Measurements from ENCODE around the gene TMBIM1. TPM values are rescaled to one million over a fixed set of nuclear protein-coding genes. Genes with fewer than 3 reads are reported as not detected.
A peak's percentile ranks its signal among the peaks of the same experiment; 100 is the strongest.

The TMBIM1 gene
- polyA plus RNA-seq, 1 experiment, result 206 TPM

DNA sequence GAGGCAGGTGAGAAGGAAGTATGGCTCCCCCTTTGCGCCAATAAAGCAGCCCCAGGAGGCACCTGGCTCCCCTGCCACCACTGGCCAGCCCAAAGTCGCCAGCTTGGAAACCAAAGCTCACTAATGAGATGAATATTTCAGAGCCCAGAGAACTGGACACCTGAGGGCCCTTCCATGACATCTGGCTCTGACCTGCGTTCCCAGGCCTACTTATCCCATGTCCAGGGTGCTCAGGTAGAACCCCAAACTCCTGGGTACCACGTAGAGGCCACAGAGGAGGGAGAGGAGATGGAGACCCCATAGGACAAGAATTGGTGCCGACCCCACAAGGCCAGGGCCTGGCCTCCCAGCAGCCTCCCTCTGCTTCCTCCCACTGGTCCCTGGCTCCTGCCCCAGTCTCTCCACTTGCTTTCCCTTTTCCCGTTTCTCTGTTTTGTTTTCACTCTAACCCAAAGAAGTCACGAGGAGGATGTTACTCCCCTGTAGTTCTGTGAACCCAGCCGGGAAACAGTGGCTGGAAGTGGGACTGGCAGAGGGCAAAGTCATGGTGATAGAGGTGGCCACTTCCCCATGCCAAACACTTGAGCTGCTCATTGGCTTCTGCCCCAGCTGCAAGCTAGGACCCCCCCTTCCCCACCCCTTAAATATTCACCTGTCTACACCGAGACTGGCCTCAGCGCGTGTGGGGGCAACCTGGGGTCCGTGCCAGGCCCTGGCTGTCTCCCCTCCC, 820 bp downstream of the TMBIM1 start:
- Histone ChIP-seq H3K27me3 (ENCODE audit: control insufficient read depth, insufficient read depth, low read length) (no peaks in the 10 kb centered on the region), H3K36me3 (ENCODE audit: control insufficient read depth, insufficient read depth, low read length) (no peaks in the 10 kb centered on the region; the same call in 1 of the 2 replicates), H3K4me3 (ENCODE audit: low read depth, low read length) (peak overlapping the region; percentile 89)
- no peak for DNase-seq (ENCODE audit: low read depth)
- no peak for TF ChIP-seq CTCF (IDR thresholded peaks at IDR 0.05; ENCODE audit: insufficient read depth, low read depth, low read length)
- CTCF ChIA-PET, result interaction anchor here (0.6 to 17.8 kb wide), 12 partner anchors 9 to 584 kb away, joined by 3 to 244 read pairs (median 4); partner anchors contain the start of gene CATIP
- POLR2A ChIA-PET, result no interaction called here

GRCh38 chr2:218290316-218291261, 1.7 kb downstream of the TMBIM1 start:
- no peak for DNase-seq (ENCODE audit: low read depth)
- POLR2A ChIA-PET, result interaction anchor here (0.6 kb wide), 1 partner anchor 64 kb away, joined by 3 read pairs; no protein-coding TSS in a partner anchor
- Histone ChIP-seq H3K27me3 (ENCODE audit: control insufficient read depth, insufficient read depth, low read length) (no peaks in the 10 kb centered on the region), H3K4me3 (ENCODE audit: low read depth, low read length) (peak overlapping the region; percentile 89), H3K36me3 (ENCODE audit: control insufficient read depth, insufficient read depth, low read length) (no peaks in the 10 kb centered on the region; the same call in 1 of the 2 replicates)
- TF ChIP-seq CTCF (IDR thresholded peaks at IDR 0.05; ENCODE audit: insufficient read depth, low read depth, low read length), result no peak
- CTCF ChIA-PET, result interaction anchor here (1.0 to 4.2 kb wide), 5 partner anchors 12 to 106 kb away, joined by 3 to 38 read pairs (median 6); partner anchors contain the start of gene CATIP

DNA sequence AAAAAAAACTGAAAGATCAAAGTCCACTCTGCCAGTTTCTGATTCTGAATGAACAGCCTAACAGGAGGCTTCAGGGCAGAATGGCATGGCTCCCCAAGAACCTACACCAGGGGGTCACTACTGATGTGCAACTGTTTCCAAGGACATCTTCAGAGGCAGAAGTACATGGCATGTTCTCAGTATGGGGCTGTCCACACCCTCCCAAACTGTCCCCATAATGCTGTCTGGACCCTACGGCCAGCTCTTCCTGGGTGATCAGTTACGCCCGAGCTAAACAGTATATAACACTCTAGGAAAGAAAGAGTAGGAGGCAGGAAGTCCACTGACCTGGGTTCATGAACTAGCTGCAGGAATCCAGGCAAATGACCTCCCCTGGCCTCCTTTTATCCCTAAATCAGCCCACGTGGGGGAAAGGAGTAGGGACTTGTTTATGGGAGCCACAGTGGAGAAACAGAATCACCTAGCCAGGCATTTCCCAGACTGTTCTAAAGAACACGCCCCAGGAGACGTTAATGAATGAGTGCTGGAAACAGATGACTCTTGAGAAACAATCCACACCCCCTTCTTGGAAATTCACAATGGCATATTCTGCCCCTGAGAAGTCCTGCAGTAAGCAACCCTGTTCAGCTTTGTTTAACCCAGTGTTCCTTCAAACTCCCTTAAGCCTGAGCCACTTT, 2.5 kb downstream of the TMBIM1 start:
- POLR2A ChIA-PET, result interaction anchor here (0.6 kb wide), 1 partner anchor 63 kb away, joined by 3 read pairs; no protein-coding TSS in a partner anchor
- no peak for DNase-seq (ENCODE audit: low read depth)

More for the DNA sequence above, 2.5 kb downstream of the TMBIM1 start:
- CTCF ChIA-PET, result interaction anchor here (1.0 to 4.2 kb wide), 4 partner anchors 11 to 106 kb away, joined by 3 to 38 read pairs (median 4); partner anchors contain the start of gene CATIP
- no peak for TF ChIP-seq CTCF (IDR thresholded peaks at IDR 0.05; ENCODE audit: insufficient read depth, low read depth, low read length)
- Histone ChIP-seq H3K27me3 (ENCODE audit: control insufficient read depth, insufficient read depth, low read length) (no peaks in the 10 kb centered on the region), H3K4me3 (ENCODE audit: low read depth, low read length) (no peak overlapping the region), H3K36me3 (ENCODE audit: control insufficient read depth, insufficient read depth, low read length) (no peaks in the 10 kb centered on the region; the same call in 1 of the 2 replicates)
